Mammary epithelial cell (primary cell): Measurements from ENCODE around the gene EPC1.

ENCODE experiments used
- CTCF ChIP-seq, 2 donors: IDR thresholded peaks in 1 of 2; conservative IDR thresholded peaks in 1 of 2; 2 replicates each; pipeline ENCODE4 v1.5.1; 2011 to 2012; ENCODE audit warnings: inconsistent platforms in 2 of 2, low read length in 2 of 2, mild to moderate bottlenecking in 2 of 2, control low read depth in 1 of 2, low read depth in 1 of 2; ENCODE audit not compliant: insufficient read depth in 1 of 2; ENCODE audit errors: extremely low read depth in 1 of 2
- EZH2 ChIP-seq: IDR thresholded peaks from 2 replicates; pipeline ENCODE4 v1.6.1; 2012; ENCODE audit warnings: low read length, inconsistent platforms, borderline replicate concordance

GRCh38 chr10:32237644-32238345 is 109.2 kb downstream of the EPC1 start:
- TF ChIP-seq CTCF (conservative IDR thresholded peaks at IDR 0.05 in 1 of 2, IDR thresholded peaks at IDR 0.05 in 1 of 2; ENCODE audit: extremely low read depth in 1 of 2, insufficient read depth in 1 of 2, low read depth in 1 of 2, low read length in 2 of 2) (no peak), EZH2 (no peak)
